GM19328 (cell line): ENCODE results near the gene ZPLD1.

Source experiments
- ATAC-seq: cut with Tn5 transposase; IDR thresholded peaks from one replicate; pipeline ENCODE4 v1.9.1; 2021; ENCODE audit warnings: mild to moderate bottlenecking, moderate library complexity; ENCODE audit not compliant: unreplicated experiment

ZPLD1 gene

GRCh38 chr3:102464261-102464660 lies 29.4 kb downstream of the ZPLD1 start:
- ATAC-seq: no peak

GRCh38 chr3:102466001-102466400 lies 31.2 kb downstream of the ZPLD1 start:
- ATAC-seq: no peak

GRCh38 chr3:102470066-102470465 lies 35.3 kb downstream of the ZPLD1 start:
- no peak for ATAC-seq

- no peak for ATAC-seq
Observed at GRCh38 chr3:102471001-102471400, 36.2 kb downstream of the ZPLD1 start.

GRCh38 chr3:102471491-102471890 lies 36.7 kb downstream of the ZPLD1 start:
- no peak for ATAC-seq

- ATAC-seq: no peak
Observed at GRCh38 chr3:102473648-102474047, 38.8 kb downstream of the ZPLD1 start.

GRCh38 chr3:102474207-102474606 lies 39.4 kb downstream of the ZPLD1 start:
- no peak for ATAC-seq

GRCh38 chr3:102476198-102476597 lies 41.4 kb downstream of the ZPLD1 start:
- ATAC-seq: no peak

GRCh38 chr3:102478160-102478559 lies 43.3 kb downstream of the ZPLD1 start:
- ATAC-seq: no peak

GRCh38 chr3:102480139-102480538 lies 45.3 kb downstream of the ZPLD1 start:
- ATAC-seq: no peak

GRCh38 chr3:102481050-102481449 lies 46.2 kb downstream of the ZPLD1 start:
- no peak for ATAC-seq

- ATAC-seq: no peak
Observed at GRCh38 chr3:102483556-102483955, 48.7 kb downstream of the ZPLD1 start.

- no peak for ATAC-seq
Observed at GRCh38 chr3:102484363-102484762, 49.5 kb downstream of the ZPLD1 start.

- ATAC-seq: no peak
Observed at GRCh38 chr3:102485701-102486100, 50.9 kb downstream of the ZPLD1 start.

- ATAC-seq: no peak
Observed at GRCh38 chr3:102488331-102488730, 53.5 kb downstream of the ZPLD1 start.

GRCh38 chr3:102492300-102492699 lies 57.5 kb downstream of the ZPLD1 start:
- no peak for ATAC-seq

GRCh38 chr3:102497571-102497970 lies 62.8 kb downstream of the ZPLD1 start:
- no peak for ATAC-seq

- no peak for ATAC-seq
Observed at GRCh38 chr3:102505542-102505941, 70.7 kb downstream of the ZPLD1 start.

- no peak for ATAC-seq
Observed at GRCh38 chr3:102510663-102511062, 75.8 kb downstream of the ZPLD1 start.

GRCh38 chr3:102511168-102511567 lies 76.4 kb downstream of the ZPLD1 start:
- no peak for ATAC-seq

GRCh38 chr3:102511639-102512038 lies 76.8 kb downstream of the ZPLD1 start:
- ATAC-seq: no peak

- no peak for ATAC-seq
Observed at GRCh38 chr3:102512734-102513504, 78.1 kb downstream of the ZPLD1 start.

- ATAC-seq: no peak
Observed at GRCh38 chr3:102514241-102514640, 79.4 kb downstream of the ZPLD1 start.
